Measurements from ENCODE around the gene PPP1R13B. TPM values are rescaled to one million over a fixed set of nuclear protein-coding genes. Genes with fewer than 3 reads are reported as not detected.
A peak's percentile ranks its signal among the peaks of the same experiment; 100 is the strongest.

PPP1R13B gene
- total and polyA plus RNA-seq, 12 donors: 9.6 to 42.4 (median 22.6) TPM

- intact Hi-C loops (cut with DNase I): loop anchor here in 1 of 2 donors (10.0 kb wide), 1 partner anchor 79 kb away; no protein-coding TSS in a partner anchor
- DNase-seq: no peak
- Histone ChIP-seq H3K4me3 (no peak overlapping the region), H3K4me1 (replicated peaks in 1 of 2) (peaks cover 8 to 12% of the 10 kb centered on the region in 2 donors), H3K36me3 (replicated peaks in 1 of 2) (no peaks in the 10 kb centered on the region), H3K27me3 (no peaks in the 10 kb centered on the region), H3K27ac (no peak overlapping the region), H3K9me3 (replicated peaks in 1 of 3) (no peaks in the 10 kb centered on the region)
- 61 to 83% (median 79%) methylated on average over 9 to 26 of the region's 26 CpGs for WGBS, 4 donors
- TF ChIP-seq POLR2A (IDR thresholded peaks at IDR 0.05): no peak
- no peak for TF ChIP-seq CTCF (IDR thresholded peaks at IDR 0.05)
These were observed 46.8 kb upstream of the PPP1R13B start for GRCh38 chr14:103894034-103894722.

GRCh38 chr14:103892247-103892646 lies 44.9 kb upstream of the PPP1R13B start:
- intact Hi-C loops (cut with DNase I): loop anchor here in 1 of 2 donors (10.0 kb wide), 1 partner anchor 77 kb away; no protein-coding TSS in a partner anchor
- Histone ChIP-seq H3K4me1 (replicated peaks in 1 of 2) (peaks cover 8 to 12% of the 10 kb centered on the region in 2 donors), H3K9me3 (replicated peaks in 1 of 3) (no peaks in the 10 kb centered on the region), H3K4me3 (no peak overlapping the region), H3K27ac (no peak overlapping the region), H3K27me3 (no peaks in the 10 kb centered on the region), H3K36me3 (replicated peaks in 1 of 2) (no peaks in the 10 kb centered on the region)
- TF ChIP-seq CTCF (IDR thresholded peaks at IDR 0.05) (no peak), POLR2A (IDR thresholded peaks at IDR 0.05) (no peak)
- 89 to 95% (median 93%) methylated on average over 8 of the region's 8 CpGs for WGBS, 4 donors
- no peak for DNase-seq

GRCh38 chr14:103891667-103892215 lies 44.4 kb upstream of the PPP1R13B start:
- no peak overlapping the region for H3K4me3 ChIP-seq
- H3K36me3 ChIP-seq (replicated peaks in 1 of 2): no peaks in the 10 kb centered on the region
- no peaks in the 10 kb centered on the region for H3K9me3 ChIP-seq (replicated peaks in 1 of 3)
- DNase-seq: no peak
- no peaks in the 10 kb centered on the region for H3K27me3 ChIP-seq
- WGBS, 4 donors: 89 to 97% (median 92%) methylated on average over 11 to 15 of the region's 15 CpGs
- TF ChIP-seq POLR2A (IDR thresholded peaks at IDR 0.05): no peak
- no peak for TF ChIP-seq CTCF (IDR thresholded peaks at IDR 0.05)
- peaks cover 8 to 12% of the 10 kb centered on the region in 2 donors for H3K4me1 ChIP-seq (replicated peaks in 1 of 2)
- H3K27ac ChIP-seq: peak overlapping the region in 1 of 5 donors; percentile 74
- intact Hi-C loops (cut with DNase I): loop anchor here in 1 of 2 donors (10.0 kb wide), 1 partner anchor 77 kb away; no protein-coding TSS in a partner anchor

- Histone ChIP-seq H3K36me3 (replicated peaks in 1 of 2) (no peaks in the 10 kb centered on the region), H3K4me1 (replicated peaks in 1 of 2) (peaks cover 8 to 12% of the 10 kb centered on the region in 2 donors), H3K9me3 (replicated peaks in 1 of 3) (no peaks in the 10 kb centered on the region), H3K4me3 (no peak overlapping the region), H3K27me3 (no peaks in the 10 kb centered on the region), H3K27ac (peak overlapping the region in 4 of 5 donors; percentile 20 to 74 (median 26))
- DNase-seq: peak in 6 of 7 donors; percentile 27 to 67 (median 58)
- TF ChIP-seq POLR2A (IDR thresholded peaks at IDR 0.05) (no peak), CTCF (IDR thresholded peaks at IDR 0.05) (no peak)
- intact Hi-C loops (cut with DNase I): loop anchor here in 1 of 2 donors (10.0 kb wide), 1 partner anchor 76 kb away; no protein-coding TSS in a partner anchor
- 45 to 63% (median 49%) methylated on average over 3 to 18 of the region's 18 CpGs for WGBS, 4 donors
These were observed 43.7 kb upstream of the PPP1R13B start for GRCh38 chr14:103890821-103891666.

All from adrenal gland (tissue), 12 donors.